ENCODE data around the gene RXFP2. TPM values are rescaled to one million over a fixed set of nuclear protein-coding genes. Genes with fewer than 3 reads are reported as not detected.

The RXFP2 gene
- total and polyA plus RNA-seq, 2 of the 8 experiments (the other 6 are each of a cell fraction or from before 2014, with no cell fraction given) = not detected

DNA sequence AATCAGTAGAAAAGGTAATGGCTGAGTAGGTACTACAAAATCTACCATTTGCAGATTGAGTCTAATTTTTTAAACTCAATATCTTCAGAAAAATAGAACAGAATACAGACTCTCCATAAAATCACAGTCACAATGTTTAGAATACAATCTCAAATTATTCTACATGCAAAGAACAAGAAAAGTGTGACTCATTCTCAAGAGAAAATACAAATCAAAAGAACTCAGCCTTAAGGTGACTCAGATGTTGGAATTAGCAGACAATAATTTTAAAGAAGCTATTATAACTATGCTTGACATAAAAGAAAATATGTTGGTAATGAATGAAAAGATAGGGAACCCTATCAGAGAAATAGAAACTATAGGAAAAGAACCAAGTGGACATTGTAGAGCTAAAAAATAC, 78.9 kb downstream of the RXFP2 start:
- CTCF ChIA-PET (ENCODE audit: partially characterized antibody) = interaction anchor here (1.0 kb wide), 2 partner anchors 23 to 387 kb away, joined by 4 read pairs; no protein-coding TSS in a partner anchor
- DNase-seq (ENCODE audit: low read depth in 1 of 2, low spot score in 2 of 2) = no peak
- Histone ChIP-seq H3K56ac (replicated peaks; ENCODE audit: insufficient read length, low read depth, low read length) (no peak overlapping the region), H2BK20ac (ENCODE audit: low read length) (no peak overlapping the region), H3K36me3 (ENCODE audit: control insufficient read depth in 2 of 4, insufficient read depth in 4 of 4, low read length in 3 of 4) (no peaks in the 10 kb centered on the region), H2BK15ac (ENCODE audit: low read length) (no peak overlapping the region), H4K8ac (ENCODE audit: extremely low read depth, insufficient read depth, low read length) (no peak overlapping the region), H3K23me2 (ENCODE audit: low read depth, low read length) (no peaks in the 10 kb centered on the region), H3K79me1 (ENCODE audit: low read depth, low read length) (no peaks in the 10 kb centered on the region), H3K9me3 (ENCODE audit: insufficient read depth in 2 of 2, low read depth in 1 of 2, low read length in 1 of 2) (peaks cover 4 to 5% of the 10 kb centered on the region in 2 experiments), H3K4me2 (ENCODE audit: insufficient read depth in 1 of 2, low read depth in 2 of 2, low read length in 2 of 2) (no peak overlapping the region), H2BK12ac (ENCODE audit: low read depth, low read length) (no peak overlapping the region), H3K23ac (ENCODE audit: insufficient read length) (no peak overlapping the region), H3K27ac (ENCODE audit: low read depth, low read length) (no peak overlapping the region), H3K9ac (replicated peaks in 1 of 4; ENCODE audit: extremely low read depth in 1 of 4, low read depth in 3 of 4, low read length in 3 of 4) (no peak overlapping the region), H3K27me3 (replicated peaks in 1 of 4; ENCODE audit: control insufficient read depth in 3 of 4, extremely low read depth in 1 of 4, insufficient read depth in 3 of 4, low read length in 3 of 4) (no peaks in the 10 kb centered on the region), H3K4me3 (ENCODE audit: extremely low read depth in 1 of 4, insufficient read depth in 2 of 4, low read depth in 3 of 4, low read length in 4 of 4) (no peak overlapping the region), H3K4me1 (replicated peaks in 1 of 4; ENCODE audit: control insufficient read depth in 3 of 4, insufficient read depth in 4 of 4, low read length in 3 of 4) (no peaks in the 10 kb centered on the region), H3K18ac (ENCODE audit: extremely low read depth, low read length) (no peak overlapping the region), H2AK5ac (ENCODE audit: low read depth, low read length) (no peak overlapping the region), H3K14ac (ENCODE audit: insufficient read length) (no peak overlapping the region), H4K5ac (ENCODE audit: insufficient read length, low read depth, low read length) (no peak overlapping the region), H3K4ac (replicated peaks; ENCODE audit: insufficient read length, low read depth, low read length) (no peak overlapping the region), H2AFZ (ENCODE audit: low read length) (no peak overlapping the region), H4K91ac (replicated peaks; ENCODE audit: insufficient read length, low read length) (no peak overlapping the region), H4K20me1 (replicated peaks in 1 of 2; ENCODE audit: control insufficient read depth in 1 of 2, insufficient read depth in 2 of 2, low read length in 2 of 2) (no peaks in the 10 kb centered on the region), H2BK5ac (ENCODE audit: low read depth, low read length) (no peak overlapping the region), H3K79me2 (ENCODE audit: control insufficient read depth in 1 of 2, insufficient read depth in 2 of 2, low read length in 2 of 2) (no peaks in the 10 kb centered on the region), H2BK120ac (replicated peaks; ENCODE audit: low read depth, low read length) (no peak overlapping the region)
- POLR2A ChIA-PET (ENCODE audit: partially characterized antibody) = no interaction called here
- FAIRE-seq = no peak
- TF ChIP-seq CTBP2 (IDR thresholded peaks at IDR 0.05; ENCODE audit: borderline replicate concordance, insufficient read depth, insufficient read length, low read length) (no peak), KDM4A (IDR thresholded peaks at IDR 0.05; ENCODE audit: low read depth, low read length, severe bottlenecking) (no peak), BCL11A (IDR thresholded peaks at IDR 0.05; ENCODE audit: low read depth in 2 of 2, low read length in 2 of 2) (no peak), RNF2 (IDR thresholded peaks at IDR 0.05; ENCODE audit: borderline replicate concordance, low read depth, low read length, missing control alignments, poor library complexity, severe bottlenecking) (no peak), RFX5 (IDR thresholded peaks at IDR 0.05; ENCODE audit: borderline replicate concordance, low read depth, low read length) (no peak), CBX5 (IDR thresholded peaks at IDR 0.05; ENCODE audit: low read depth, low read length) (no peak), CEBPB (IDR thresholded peaks at IDR 0.05; ENCODE audit: low read depth, low read length) (no peak), EGR1 (IDR thresholded peaks at IDR 0.05; ENCODE audit: borderline replicate concordance, low read depth, low read length) (no peak), SUZ12 (IDR thresholded peaks at IDR 0.05; ENCODE audit: low read length) (no peak), ZNF274 (IDR thresholded peaks at IDR 0.05; ENCODE audit: borderline replicate concordance, extremely low read depth, low read length) (no peak), JUND (IDR thresholded peaks at IDR 0.05; ENCODE audit: low read length) (no peak), SP1 (IDR thresholded peaks at IDR 0.05; ENCODE audit: low read depth, low read length) (no peak), SP2 (IDR thresholded peaks at IDR 0.05; ENCODE audit: low read length) (no peak)
